ENCODE measurements around the gene SUCLG2. TPM values are rescaled to one million over a fixed set of nuclear protein-coding genes. Genes with fewer than 3 reads are reported as not detected.

The SUCLG2 gene
- total RNA-seq, 1 experiment from 2014 or later, result 53.5 TPM

DNA sequence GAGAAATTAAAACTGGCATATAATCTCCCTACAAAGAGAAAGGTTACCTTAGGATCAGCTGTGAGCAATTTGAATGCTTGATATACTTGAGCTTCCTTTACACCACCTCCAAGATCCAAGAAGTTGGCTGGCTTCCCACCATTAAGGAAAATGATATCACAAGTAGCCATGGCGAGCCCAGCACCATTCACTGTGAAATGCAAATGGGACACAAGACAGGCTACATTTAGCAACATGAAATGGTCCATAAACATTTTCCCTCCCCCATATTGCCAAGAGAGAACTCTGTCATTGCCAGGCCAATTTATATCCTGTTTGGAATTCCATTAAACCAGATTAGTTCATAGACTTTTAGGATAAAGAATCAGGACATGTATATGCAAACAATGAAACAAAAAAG, 158.7 kb downstream of the SUCLG2 start:
- H3K36me3 ChIP-seq (ENCODE audit: control insufficient read depth, insufficient read depth, low read length), result no peaks in the 10 kb centered on the region
- no peaks in the 10 kb centered on the region for H3K4me1 ChIP-seq
- H3K9me3 Mint-ChIP-seq (ENCODE audit: unreplicated experiment), result no peaks in the 10 kb centered on the region
- no peaks in the 10 kb centered on the region for H3K4me1 Mint-ChIP-seq (ENCODE audit: low read depth, unreplicated experiment)
- H3K27ac Mint-ChIP-seq (ENCODE audit: unreplicated experiment), result no peak overlapping the region
- H3K27me3 ChIP-seq (replicated peaks; ENCODE audit: control insufficient read depth, insufficient read depth, low read length), result no peaks in the 10 kb centered on the region
- no peak for DNase-seq
- intact Hi-C loops (cut with micrococcal nuclease; ENCODE audit: unreplicated experiment), result no loop called here
- H3K36me3 Mint-ChIP-seq (ENCODE audit: insufficient read depth, unreplicated experiment), result no peaks in the 10 kb centered on the region
- TF ChIP-seq, protein P1, sequence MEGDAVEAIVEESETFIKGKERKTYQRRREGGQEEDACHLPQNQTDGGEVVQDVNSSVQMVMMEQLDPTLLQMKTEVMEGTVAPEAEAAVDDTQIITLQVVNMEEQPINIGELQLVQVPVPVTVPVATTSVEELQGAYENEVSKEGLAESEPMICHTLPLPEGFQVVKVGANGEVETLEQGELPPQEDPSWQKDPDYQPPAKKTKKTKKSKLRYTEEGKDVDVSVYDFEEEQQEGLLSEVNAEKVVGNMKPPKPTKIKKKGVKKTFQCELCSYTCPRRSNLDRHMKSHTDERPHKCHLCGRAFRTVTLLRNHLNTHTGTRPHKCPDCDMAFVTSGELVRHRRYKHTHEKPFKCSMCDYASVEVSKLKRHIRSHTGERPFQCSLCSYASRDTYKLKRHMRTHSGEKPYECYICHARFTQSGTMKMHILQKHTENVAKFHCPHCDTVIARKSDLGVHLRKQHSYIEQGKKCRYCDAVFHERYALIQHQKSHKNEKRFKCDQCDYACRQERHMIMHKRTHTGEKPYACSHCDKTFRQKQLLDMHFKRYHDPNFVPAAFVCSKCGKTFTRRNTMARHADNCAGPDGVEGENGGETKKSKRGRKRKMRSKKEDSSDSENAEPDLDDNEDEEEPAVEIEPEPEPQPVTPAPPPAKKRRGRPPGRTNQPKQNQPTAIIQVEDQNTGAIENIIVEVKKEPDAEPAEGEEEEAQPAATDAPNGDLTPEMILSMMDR (IDR thresholded peaks at IDR 0.05; ENCODE audit: insufficient read depth in 1 of 2, low read depth in 1 of 2, low read length in 1 of 2, severe bottlenecking in 1 of 2, unreplicated experiment in 1 of 2), result no peak
- no peaks in the 10 kb centered on the region for H3K9me3 ChIP-seq
- no TSS peak for BruUV-seq (replicated peaks)
- no peak overlapping the region for H3K4me3 Mint-ChIP-seq (ENCODE audit: unreplicated experiment)
- no peak overlapping the region for H3K4me3 ChIP-seq (ENCODE audit: low read depth, low read length)
- H3K27me3 Mint-ChIP-seq (ENCODE audit: insufficient read depth, unreplicated experiment), result no peaks in the 10 kb centered on the region
- ChIA-PET POLR2A (no interaction called here), CTCF (no interaction called here)

DNA sequence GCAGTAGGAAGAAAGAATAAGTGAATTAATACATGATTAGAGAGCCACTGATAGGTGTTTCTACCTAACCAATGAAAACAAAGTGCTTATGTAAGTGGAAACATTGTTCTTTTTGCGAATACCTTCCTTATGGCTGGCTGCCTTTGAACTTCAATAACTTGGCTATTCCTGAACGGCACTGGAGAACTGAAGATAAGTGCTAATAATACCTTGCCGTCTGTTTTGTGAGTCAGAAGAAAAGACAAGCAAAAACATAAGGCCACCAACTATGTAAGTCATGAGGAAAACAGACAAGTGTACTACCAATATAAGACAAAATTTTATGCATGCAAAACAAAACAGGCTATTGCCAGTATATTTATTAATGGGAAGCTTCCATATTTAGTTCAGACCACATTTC, 160.6 kb downstream of the SUCLG2 start:
- H3K27ac Mint-ChIP-seq (ENCODE audit: unreplicated experiment), result no peak overlapping the region
- H3K27me3 ChIP-seq (replicated peaks; ENCODE audit: control insufficient read depth, insufficient read depth, low read length), result no peaks in the 10 kb centered on the region
- H3K4me1 Mint-ChIP-seq (ENCODE audit: low read depth, unreplicated experiment), result no peaks in the 10 kb centered on the region
- no TSS peak for BruUV-seq (replicated peaks)
- TF ChIP-seq, protein P1 (IDR thresholded peaks at IDR 0.05; ENCODE audit: insufficient read depth in 1 of 2, low read depth in 1 of 2, low read length in 1 of 2, severe bottlenecking in 1 of 2, unreplicated experiment in 1 of 2), result no peak
- 0 out of 2 replicates have a peak, but pooled peaks cover 4% of the 10 kb centered on the region for H3K4me1 ChIP-seq
- no peaks in the 10 kb centered on the region for H3K27me3 Mint-ChIP-seq (ENCODE audit: insufficient read depth, unreplicated experiment)
- no peaks in the 10 kb centered on the region for H3K36me3 ChIP-seq (ENCODE audit: control insufficient read depth, insufficient read depth, low read length)
- no peaks in the 10 kb centered on the region for H3K9me3 ChIP-seq
- H3K9me3 Mint-ChIP-seq (ENCODE audit: unreplicated experiment), result no peaks in the 10 kb centered on the region
- intact Hi-C loops (cut with micrococcal nuclease; ENCODE audit: unreplicated experiment), result no loop called here
- no peak for DNase-seq
- ChIA-PET POLR2A (no interaction called here), CTCF (no interaction called here)
- no peak overlapping the region for H3K4me3 ChIP-seq (ENCODE audit: low read depth, low read length)
- no peak overlapping the region for H3K4me3 Mint-ChIP-seq (ENCODE audit: unreplicated experiment)
- no peaks in the 10 kb centered on the region for H3K36me3 Mint-ChIP-seq (ENCODE audit: insufficient read depth, unreplicated experiment)

DNA sequence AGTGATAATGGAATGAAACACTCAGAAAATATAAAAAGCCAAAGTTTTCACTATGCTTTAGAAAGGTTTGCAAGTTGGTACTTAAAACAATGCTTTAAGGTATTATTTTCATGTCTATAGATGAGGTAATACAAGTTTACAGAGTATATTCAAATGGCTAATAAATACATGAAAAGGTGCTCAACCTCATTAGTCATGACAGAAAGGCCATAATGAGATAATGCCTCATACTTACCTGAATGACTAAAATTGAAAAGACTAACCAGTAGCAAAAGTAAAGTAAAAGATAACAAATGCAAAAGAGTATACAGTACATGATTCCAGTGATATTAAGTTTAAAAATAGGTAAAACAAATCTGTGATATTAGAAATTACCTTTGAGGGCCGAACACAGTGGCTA, 163.8 kb downstream of the SUCLG2 start:
- intact Hi-C loops (cut with micrococcal nuclease; ENCODE audit: unreplicated experiment), result no loop called here
- no peaks in the 10 kb centered on the region for H3K9me3 Mint-ChIP-seq (ENCODE audit: unreplicated experiment)
- no peaks in the 10 kb centered on the region for H3K36me3 Mint-ChIP-seq (ENCODE audit: insufficient read depth, unreplicated experiment)
- Histone ChIP-seq H3K27me3 (replicated peaks; ENCODE audit: control insufficient read depth, insufficient read depth, low read length) (no peaks in the 10 kb centered on the region), H3K36me3 (ENCODE audit: control insufficient read depth, insufficient read depth, low read length) (no peaks in the 10 kb centered on the region), H3K4me1 (0 out of 2 replicates have a peak, but pooled peaks cover 4% of the 10 kb centered on the region), H3K9me3 (no peaks in the 10 kb centered on the region), H3K4me3 (ENCODE audit: low read depth, low read length) (no peak overlapping the region)
- no peak overlapping the region for H3K4me3 Mint-ChIP-seq (ENCODE audit: unreplicated experiment)
- no TSS peak for BruUV-seq (replicated peaks)
- H3K27ac Mint-ChIP-seq (ENCODE audit: unreplicated experiment), result no peak overlapping the region
- DNase-seq, result no peak
- H3K27me3 Mint-ChIP-seq (ENCODE audit: insufficient read depth, unreplicated experiment), result no peaks in the 10 kb centered on the region
- no peaks in the 10 kb centered on the region for H3K4me1 Mint-ChIP-seq (ENCODE audit: low read depth, unreplicated experiment)
- TF ChIP-seq, protein P1 (IDR thresholded peaks at IDR 0.05; ENCODE audit: insufficient read depth in 1 of 2, low read depth in 1 of 2, low read length in 1 of 2, severe bottlenecking in 1 of 2, unreplicated experiment in 1 of 2), result no peak
- ChIA-PET CTCF (no interaction called here), POLR2A (no interaction called here)

All from Caco-2 (cell line).